HG03469 (cell line): ENCODE results near the gene GPRIN3.
A peak's percentile ranks its signal among the peaks of the same experiment; 100 is the strongest.
"Not testable (repeated sequence)": the region's sequence is repeated elsewhere in the genome, so short reads cannot be mapped to it uniquely, and the experiment has no call there.

Experiments used
- ATAC-seq: cut with Tn5 transposase; IDR thresholded peaks from one replicate; pipeline ENCODE4 v1.9.1; 2021; ENCODE audit warnings: mild to moderate bottlenecking, moderate library complexity, moderate number of reproducible peaks; ENCODE audit not compliant: unreplicated experiment

The GPRIN3 gene

DNA sequence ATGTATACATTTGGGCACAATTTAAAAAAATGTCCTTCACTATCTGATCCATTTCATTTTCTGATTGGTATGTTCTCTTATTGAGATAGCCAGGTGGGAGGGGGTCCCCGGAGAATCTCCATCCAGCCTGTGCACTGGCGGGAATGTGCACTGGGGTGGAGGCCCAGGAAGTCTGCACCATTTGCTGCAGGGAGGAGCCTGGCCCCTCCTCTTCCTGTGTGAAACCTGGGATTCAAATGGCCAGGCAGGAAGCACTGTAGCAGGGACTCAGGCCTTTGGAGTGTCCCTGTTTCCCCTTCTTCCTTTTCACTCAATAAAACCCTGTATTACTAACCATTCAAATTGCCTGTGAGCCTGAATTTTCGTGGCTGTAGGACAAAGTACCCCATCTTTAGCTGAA, 44.3 kb downstream of the GPRIN3 start:
- ATAC-seq, result no peak

DNA sequence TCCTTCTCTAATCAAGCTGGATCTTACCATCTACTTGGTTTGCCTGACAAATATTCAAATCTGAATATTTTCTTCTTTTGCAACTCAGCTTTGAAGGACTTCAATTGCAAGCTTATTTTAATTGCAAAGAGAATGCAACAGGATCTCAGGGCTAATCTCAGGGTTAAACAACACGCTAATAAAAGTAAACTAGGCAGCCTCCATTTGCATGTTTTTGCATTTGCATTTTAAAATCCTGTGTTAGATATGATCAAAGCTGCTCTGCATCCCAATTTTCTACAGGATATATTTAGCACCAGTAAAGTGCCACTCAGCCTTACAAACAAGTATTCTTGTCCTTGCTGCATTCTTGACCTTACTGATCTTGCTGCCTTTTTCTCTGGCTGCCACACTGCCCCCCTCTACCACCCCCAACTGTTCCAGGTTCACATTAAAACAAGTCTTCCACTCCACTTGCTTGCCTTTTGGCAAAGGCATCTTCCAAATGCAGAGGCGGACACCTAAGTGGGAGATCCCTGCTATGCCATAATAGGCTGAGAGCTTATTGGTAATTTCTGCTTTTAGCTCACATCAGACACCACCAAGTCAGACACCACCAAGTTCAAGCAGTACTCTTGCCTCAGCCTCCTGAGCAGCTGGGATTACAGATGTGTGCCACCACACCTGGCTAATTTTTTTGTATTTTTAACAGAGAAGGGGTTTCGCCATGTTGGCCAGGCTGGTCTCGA, 48.1 kb downstream of the GPRIN3 start:
- ATAC-seq, result no peak

GRCh38 chr4:89258506-89258905, 49.1 kb downstream of the GPRIN3 start:
- no peak for ATAC-seq

GRCh38 chr4:89257376-89257775, 50.2 kb downstream of the GPRIN3 start:
- no peak for ATAC-seq

DNA sequence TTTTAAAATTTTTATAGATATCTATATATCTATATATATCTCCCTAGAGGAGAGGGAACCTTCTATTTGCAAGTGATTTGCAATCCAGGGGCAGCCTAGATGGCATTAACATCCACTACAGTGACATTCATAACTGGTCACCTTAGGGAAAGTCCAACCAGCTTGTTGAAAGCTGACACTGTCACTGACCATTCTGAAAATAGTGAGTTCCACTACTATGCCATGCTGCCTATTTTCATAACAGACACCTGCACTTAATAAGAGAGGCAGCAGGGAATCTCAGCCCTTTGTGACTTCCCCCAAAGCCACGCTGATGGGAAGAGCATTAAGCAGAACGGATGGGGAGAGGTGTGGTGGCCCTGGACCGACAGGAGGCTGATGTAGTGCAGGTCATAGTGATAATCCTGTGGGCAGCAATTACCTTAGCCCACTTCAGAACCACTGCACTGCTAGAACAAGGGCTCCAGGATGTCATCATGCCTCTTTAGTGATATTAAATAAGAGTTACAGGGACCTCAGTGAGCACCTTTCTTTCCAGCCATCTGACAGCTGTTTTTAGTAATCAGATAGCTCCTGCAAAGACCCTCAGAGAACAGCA, 51.3 kb downstream of the GPRIN3 start:
- no peak for ATAC-seq

- peak; percentile 52 for ATAC-seq
Observed at GRCh38 chr4:89254847-89255246, 52.8 kb downstream of the GPRIN3 start.

DNA sequence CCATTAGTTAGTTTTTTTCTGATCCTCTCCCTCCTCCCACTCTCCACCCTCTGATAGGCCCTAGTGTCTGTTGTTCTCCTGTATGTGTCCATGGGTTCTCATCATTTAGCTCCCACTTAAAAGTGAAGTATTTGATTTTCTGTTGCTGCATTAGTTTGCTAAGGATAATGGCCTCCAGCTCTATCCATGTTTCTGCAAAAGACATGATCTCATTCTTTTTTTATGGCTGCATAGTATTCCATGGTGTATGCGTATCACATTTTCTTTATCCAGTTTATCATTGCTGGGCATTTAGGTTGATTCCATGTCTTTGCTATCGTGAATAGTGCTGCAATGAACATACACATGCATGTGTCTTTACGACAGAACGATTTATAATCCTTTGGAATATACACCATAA, 53.3 kb downstream of the GPRIN3 start:
- ATAC-seq, result not testable (repeated sequence)

DNA sequence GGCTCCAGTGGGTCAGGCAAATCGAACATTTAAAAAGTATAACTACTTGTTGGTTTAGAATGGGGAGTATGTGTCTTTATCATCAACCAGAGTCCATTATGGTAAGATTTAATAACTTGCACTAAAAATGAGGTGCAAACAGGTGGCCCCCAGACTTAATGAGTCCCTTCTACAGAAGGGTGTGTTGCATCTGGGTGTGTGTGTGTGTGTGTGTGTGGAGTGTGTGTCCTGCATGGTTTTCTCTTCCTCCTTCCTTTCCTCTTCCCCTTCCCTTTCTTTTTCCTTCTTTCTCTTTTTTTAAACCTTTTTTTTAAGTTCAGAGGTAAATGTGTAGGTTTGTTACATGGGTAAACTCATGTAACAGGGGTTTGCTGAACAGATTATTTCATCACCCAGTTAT, 53.7 kb downstream of the GPRIN3 start:
- no peak for ATAC-seq

GRCh38 chr4:89253311-89253710, 54.3 kb downstream of the GPRIN3 start:
- ATAC-seq, result no peak

DNA sequence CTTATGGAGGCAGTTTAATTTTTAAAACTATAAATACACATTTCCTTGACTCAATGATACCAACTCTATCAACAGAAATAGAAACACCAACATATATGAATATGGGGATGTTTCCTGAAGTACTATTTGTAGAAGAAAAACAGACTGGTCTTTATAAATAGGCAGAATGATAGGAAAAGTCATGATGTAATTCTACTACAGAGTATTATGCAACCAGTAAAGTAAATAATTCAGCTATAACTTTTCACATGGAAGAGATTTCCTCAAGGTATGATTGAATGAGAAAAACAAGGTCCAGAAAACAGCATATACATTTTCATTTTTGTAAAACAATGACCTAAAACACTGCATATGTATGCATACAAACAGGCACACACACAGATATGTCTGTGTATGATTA, 56.2 kb downstream of the GPRIN3 start:
- ATAC-seq, result no peak

- ATAC-seq, result no peak
Observed at GRCh38 chr4:89249716-89250361, 57.8 kb downstream of the GPRIN3 start.

- ATAC-seq, result no peak
Observed at GRCh38 chr4:89249313-89249712, 58.3 kb downstream of the GPRIN3 start.

DNA sequence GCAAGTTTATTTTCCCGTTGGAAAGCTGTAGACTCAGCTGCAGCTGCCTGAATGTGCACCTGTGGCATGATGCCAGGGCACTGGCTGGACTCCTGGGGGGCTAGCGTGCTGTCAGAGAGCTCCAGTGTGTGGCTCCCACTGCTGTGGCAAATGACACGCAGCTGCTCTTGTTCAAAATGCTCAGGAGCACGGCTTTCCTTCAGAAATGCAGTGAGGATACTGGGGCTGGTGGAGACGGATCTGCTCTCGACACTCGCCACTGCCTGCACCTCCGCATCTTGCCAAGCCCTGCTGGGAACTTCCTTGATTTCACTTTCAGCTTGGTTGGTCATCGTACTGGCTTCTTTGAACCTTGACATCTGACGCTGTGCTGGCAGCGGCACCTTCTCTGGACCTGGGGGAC, 58.7 kb downstream of the GPRIN3 start:
- ATAC-seq, result no peak

DNA sequence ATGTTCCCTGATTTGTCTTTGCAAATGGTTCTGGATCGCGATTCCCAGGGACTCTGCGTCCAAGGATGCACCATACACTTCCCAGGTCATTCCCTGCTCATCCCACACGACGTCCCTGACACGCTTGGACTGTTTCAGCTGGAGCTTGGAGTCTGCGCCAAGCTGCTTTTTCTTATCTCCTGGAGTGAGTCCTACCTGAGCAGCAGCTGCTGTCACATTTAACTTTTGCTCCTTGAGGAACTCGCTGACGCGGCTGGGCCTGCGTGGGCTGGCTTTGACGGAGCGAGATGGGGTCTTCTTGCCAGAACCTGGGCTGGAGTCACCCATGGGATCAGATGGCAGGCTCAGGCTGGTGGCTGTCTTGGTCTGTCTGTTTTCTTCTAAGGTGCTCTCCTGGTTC, 59.6 kb downstream of the GPRIN3 start:
- no peak for ATAC-seq

DNA sequence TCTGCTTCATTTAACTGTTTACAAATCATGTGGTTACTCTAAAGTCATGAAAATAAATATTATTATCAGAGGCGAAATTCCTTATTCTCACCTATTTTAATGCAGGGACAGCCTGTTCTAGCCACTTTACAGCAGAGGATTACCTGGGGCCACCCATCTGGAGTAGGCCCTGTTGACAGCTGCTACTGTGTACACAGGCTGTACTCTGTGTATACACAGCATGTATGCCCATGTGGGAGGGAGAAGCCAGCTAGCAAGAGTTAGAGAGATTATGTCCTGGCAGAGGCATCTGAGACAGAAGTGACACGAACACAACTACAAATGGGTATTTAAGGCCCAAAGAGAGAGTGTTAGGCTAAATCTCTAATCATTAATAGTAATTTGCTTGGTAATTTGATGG, 62.1 kb downstream of the GPRIN3 start:
- ATAC-seq, result no peak

DNA sequence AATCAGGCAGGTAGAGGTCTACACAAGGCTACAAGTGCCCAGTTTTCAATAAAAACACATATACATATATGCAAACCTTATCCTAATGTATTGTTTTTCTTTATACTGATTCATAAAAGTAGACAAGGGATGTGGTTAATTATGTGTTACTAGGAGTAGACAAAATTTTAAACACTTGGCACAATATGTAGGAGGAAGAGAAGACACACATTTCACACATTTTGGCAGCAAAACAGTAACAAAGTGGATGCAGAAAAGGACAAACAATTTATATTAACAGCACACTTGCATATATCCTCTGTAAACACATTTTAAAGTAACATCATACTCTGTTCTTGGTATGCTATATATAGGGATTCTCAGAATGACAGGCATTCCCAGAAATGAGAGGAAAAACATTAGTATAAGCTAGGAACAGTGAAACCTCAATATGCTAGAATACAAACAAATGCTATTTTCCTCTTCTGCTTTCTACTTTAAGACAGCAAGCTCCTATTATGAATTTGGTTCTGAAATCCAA, 63.8 kb downstream of the GPRIN3 start:
- no peak for ATAC-seq

- no peak for ATAC-seq
Observed at GRCh38 chr4:89242864-89243732, 64.5 kb downstream of the GPRIN3 start.

- no peak for ATAC-seq
Observed at GRCh38 chr4:89242216-89242615, 65.4 kb downstream of the GPRIN3 start.

GRCh38 chr4:89230271-89230670, 77.3 kb downstream of the GPRIN3 start:
- no peak for ATAC-seq

DNA sequence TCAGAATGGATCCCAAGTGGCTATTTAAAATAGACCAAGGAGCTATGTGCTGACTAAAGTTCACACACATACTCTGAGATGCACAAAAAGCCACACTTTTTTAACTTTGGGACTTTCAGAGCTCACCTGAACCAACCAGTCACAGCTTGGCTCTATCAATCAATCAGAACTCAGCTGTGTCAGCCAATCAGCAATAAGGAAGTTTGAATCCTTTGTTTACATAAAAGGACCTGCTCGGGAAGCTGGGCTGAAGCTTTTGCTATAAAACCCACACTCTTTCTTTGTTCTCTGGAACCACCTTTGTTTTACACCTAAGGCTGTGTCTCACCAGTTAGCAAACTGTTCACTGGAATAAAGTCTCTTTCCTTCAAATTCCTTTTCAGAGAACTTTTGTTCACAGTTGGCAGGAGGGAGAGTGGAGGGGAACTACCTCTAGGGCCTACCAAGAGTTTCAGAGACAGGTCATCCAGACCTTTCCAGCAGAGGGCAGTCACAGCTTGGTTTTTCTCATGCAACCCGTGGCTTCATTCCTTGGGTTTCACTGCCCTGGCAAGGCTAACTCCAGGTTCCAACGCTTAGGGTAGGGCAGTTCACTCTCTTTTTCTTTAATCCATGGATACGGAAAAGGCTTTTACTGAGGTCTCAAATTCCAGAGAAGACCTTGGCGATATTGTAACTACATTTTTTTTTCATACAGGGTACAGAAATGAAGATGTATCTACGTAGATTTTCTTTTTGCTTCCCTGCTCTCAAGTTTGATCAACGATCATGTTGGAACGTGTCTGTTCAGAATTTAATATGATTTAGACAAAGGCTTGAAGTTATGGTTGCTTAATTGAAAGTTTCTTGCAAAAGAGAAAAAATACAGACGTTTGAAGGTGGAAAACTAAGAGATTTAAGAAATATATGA, 80.7 kb downstream of the GPRIN3 start:
- peak; percentile 78 for ATAC-seq
